OCI-LY3 (cell line): ENCODE results near the gene UBE2G2.
A peak's percentile ranks its signal among the peaks of the same experiment; 100 is the strongest.

Experiments
- H2AFZ ChIP-seq: fragments of 200-600, 300-600 bp; shearing (Covaris generic); 2 replicates; pipeline ENCODE4 v1.6.0; 2014; ENCODE audit warnings: antibody characterized with exemption, low read depth, low read length
- H3K27ac ChIP-seq: fragments of 200-600, 300-600 bp; sonication (generic); 2 replicates; pipeline ENCODE4 v1.5.1; 2014; ENCODE audit warnings: mild to moderate bottlenecking, low read length, moderate library complexity, mixed read lengths
- H3K27me3 ChIP-seq: fragments of 200-600, 300-600 bp; sonication (generic); 2 replicates; pipeline ENCODE4 v1.6.1; 2014; ENCODE audit warnings: low read depth, low read length, mixed read lengths
- H3K36me3 ChIP-seq: fragments of 200-600, 300-600 bp; sonication (generic); replicated peaks from 2 replicates; pipeline ENCODE3; 2014; ENCODE audit warnings: low read depth, low read length, mixed read lengths
- H3K4me1 ChIP-seq: fragments of 300-600, 200-600 bp; sonication (generic); 2 replicates; pipeline ENCODE4 v1.6.1; 2014; ENCODE audit warnings: low read length, mixed read lengths
- H3K4me2 ChIP-seq: fragments of 200-600, 300-600 bp; sonication (generic); 2 replicates; pipeline ENCODE4 v1.6.1; 2014; ENCODE audit warnings: low read length, mixed read lengths
- H3K4me3 ChIP-seq: fragments of 300-600, 200-600 bp; sonication (generic); 2 replicates; pipeline ENCODE4 v1.5.1; 2014; ENCODE audit warnings: antibody characterized with exemption, mild to moderate bottlenecking, low read length, moderate library complexity
- H3K79me2 ChIP-seq: fragments of 300-600, 200-600 bp; shearing (Covaris generic); 2 replicates; pipeline ENCODE4 v1.6.1; 2014; ENCODE audit warnings: mild to moderate bottlenecking, low read length, mixed read lengths
- H3K9ac ChIP-seq: fragments of 300-600, 200-600 bp; shearing (Covaris generic); 2 replicates; pipeline ENCODE4 v1.6.0; 2014; ENCODE audit warnings: mild to moderate bottlenecking, low read length, moderate library complexity
- H3K9me3 ChIP-seq: fragments of 200-600, 300-600 bp; shearing (Covaris generic); 2 replicates; pipeline ENCODE4 v1.6.1; 2014; ENCODE audit warnings: low read length, mixed read lengths; ENCODE audit not compliant: insufficient read depth
- H4K20me1 ChIP-seq: fragments of 200-600, 300-600 bp; sonication (generic); 2 replicates; pipeline ENCODE4 v1.6.1; 2016; ENCODE audit warnings: low read length, mixed read lengths; ENCODE audit not compliant: insufficient read depth
- CTCF ChIP-seq: fragments of 200-600, 300-600 bp; sonication (generic); IDR thresholded peaks from 2 replicates; pipeline ENCODE4 v1.5.1; 2014; ENCODE audit warnings: antibody characterized with exemption, low read length, low read depth
- EZH2phosphoT487 ChIP-seq: fragments of 200-600 bp; shearing (Covaris generic); IDR thresholded peaks from 2 replicates; pipeline ENCODE4 v1.6.1; 2018; ENCODE audit warnings: antibody characterized with exemption, mixed run types, low read depth

Gene UBE2G2

GRCh38 chr21:44817506-44817880, 15.9 kb upstream of the UBE2G2 start:
- H3K9ac ChIP-seq: peak overlapping the region; percentile 93
- peak overlapping the region; percentile 88 for H3K4me2 ChIP-seq
- H3K27ac ChIP-seq: no peak overlapping the region; the same call in 1 of the 2 replicates
- no peak overlapping the region for H2AFZ ChIP-seq
- TF ChIP-seq CTCF: no peak
- TF ChIP-seq EZH2phosphoT487: no peak
- no peaks in the 10 kb centered on the region for H3K27me3 ChIP-seq
- peaks cover 10% of the 10 kb centered on the region for H3K4me1 ChIP-seq
- peaks cover 51% of the 10 kb centered on the region for H3K79me2 ChIP-seq
- no peaks in the 10 kb centered on the region for H3K36me3 ChIP-seq
- H4K20me1 ChIP-seq: peaks cover 33% of the 10 kb centered on the region
- peaks cover under 1% of the 10 kb centered on the region; the same call in 1 of the 2 replicates for H3K9me3 ChIP-seq
- peak overlapping the region; percentile 95 for H3K4me3 ChIP-seq

DNA sequence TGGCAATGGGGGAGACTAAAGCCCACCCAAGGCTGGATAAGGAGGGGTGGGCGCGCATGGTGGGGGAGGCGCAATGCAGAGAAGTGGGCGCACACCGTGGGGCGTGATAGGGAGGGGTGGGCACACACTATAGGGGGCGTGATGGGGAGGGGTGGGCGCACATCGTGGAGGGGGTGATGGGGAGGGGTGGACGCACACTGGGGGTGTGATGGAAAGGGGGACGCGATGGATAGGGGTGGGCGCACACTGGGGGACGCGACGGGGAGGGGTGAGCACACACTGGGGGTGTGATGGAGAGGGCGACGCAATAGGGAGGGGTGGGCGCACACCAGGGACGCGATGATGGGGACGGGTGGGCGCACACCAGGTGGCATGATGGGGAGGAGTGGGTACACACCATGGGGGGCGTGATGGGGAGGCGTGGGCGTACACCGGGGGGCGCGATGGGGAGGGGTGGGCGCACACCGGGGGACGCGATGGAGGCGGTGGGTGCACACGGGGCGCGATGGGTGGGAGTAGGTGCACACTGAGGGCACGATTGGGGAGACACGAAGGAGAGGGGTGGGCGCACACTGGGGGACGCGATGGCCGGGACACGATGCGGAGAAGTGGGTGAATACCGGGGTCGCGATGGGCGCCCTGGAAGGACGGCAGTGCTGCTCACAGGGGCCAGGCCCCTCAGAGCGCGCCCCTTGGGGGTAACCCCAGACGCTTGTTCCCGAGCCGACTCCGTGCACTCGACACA, 15.3 kb upstream of the UBE2G2 start:
- H3K79me2 ChIP-seq: peaks cover 56% of the 10 kb centered on the region

GRCh38 chr21:44815852-44816628, 14.4 kb upstream of the UBE2G2 start:
- Histone ChIP-seq H3K9ac (no peak overlapping the region), H3K4me1 (peaks cover 10% of the 10 kb centered on the region), H3K4me2 (no peak overlapping the region), H3K27me3 (no peaks in the 10 kb centered on the region), H2AFZ (no peak overlapping the region), H3K79me2 (peaks cover 64% of the 10 kb centered on the region), H3K4me3 (no peak overlapping the region), H4K20me1 (peaks cover 34% of the 10 kb centered on the region), H3K27ac (no peak overlapping the region), H3K9me3 (no peaks in the 10 kb centered on the region; the same call in 1 of the 2 replicates), H3K36me3 (no peaks in the 10 kb centered on the region)
- TF ChIP-seq EZH2phosphoT487 (no peak), CTCF (no peak)

More for the DNA sequence above, 15.3 kb upstream of the UBE2G2 start:
- H3K4me3 ChIP-seq: peak overlapping the region; percentile 95
- H2AFZ ChIP-seq: no peak overlapping the region
- H4K20me1 ChIP-seq: peaks cover 34% of the 10 kb centered on the region
- H3K27ac ChIP-seq: no peak overlapping the region
- peak overlapping the region; percentile 88 for H3K4me2 ChIP-seq
- no peaks in the 10 kb centered on the region for H3K36me3 ChIP-seq
- H3K9ac ChIP-seq: no peak overlapping the region
- TF ChIP-seq CTCF (no peak), EZH2phosphoT487 (no peak)
- H3K4me1 ChIP-seq: peaks cover 10% of the 10 kb centered on the region
- H3K9me3 ChIP-seq: no peaks in the 10 kb centered on the region; the same call in 1 of the 2 replicates
- no peaks in the 10 kb centered on the region for H3K27me3 ChIP-seq

DNA sequence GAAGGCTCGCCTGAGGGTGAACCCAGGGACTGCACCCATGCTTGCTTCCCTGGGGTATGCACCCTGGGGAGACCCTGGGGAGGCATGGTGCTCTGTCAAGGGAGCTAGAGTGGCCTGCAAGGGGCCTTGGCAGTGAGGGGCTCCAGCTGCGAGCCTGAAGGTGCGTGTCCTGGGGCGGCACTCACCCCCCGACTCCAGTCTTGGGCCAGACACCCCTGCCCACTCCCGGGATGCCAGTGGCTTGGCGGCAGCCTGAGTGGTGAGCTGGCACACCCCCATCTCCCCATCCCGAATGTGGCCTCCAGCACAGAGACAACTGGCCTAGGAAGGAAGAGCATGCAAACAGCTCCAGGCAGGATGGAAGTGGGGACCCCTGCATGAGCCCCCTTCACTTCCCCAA, 13.6 kb upstream of the UBE2G2 start:
- Histone ChIP-seq H3K4me2 (no peak overlapping the region), H3K4me1 (peaks cover 10% of the 10 kb centered on the region)

More for the DNA sequence above, 13.6 kb upstream of the UBE2G2 start:
- TF ChIP-seq EZH2phosphoT487 (no peak), CTCF (no peak)
- peaks cover 71% of the 10 kb centered on the region for H3K79me2 ChIP-seq
- no peak overlapping the region for H3K4me3 ChIP-seq
- no peak overlapping the region for H2AFZ ChIP-seq
- peaks cover 34% of the 10 kb centered on the region for H4K20me1 ChIP-seq
- H3K9ac ChIP-seq: no peak overlapping the region
- H3K36me3 ChIP-seq: no peaks in the 10 kb centered on the region
- H3K9me3 ChIP-seq: no peaks in the 10 kb centered on the region; the same call in 1 of the 2 replicates
- no peak overlapping the region for H3K27ac ChIP-seq
- no peaks in the 10 kb centered on the region for H3K27me3 ChIP-seq
